GM21528 (cell line): ENCODE data around the gene ESPNL.

Source experiments
- ATAC-seq: cut with Tn5 transposase; IDR thresholded peaks from one replicate; pipeline ENCODE4 v1.9.1; 2021; ENCODE audit warnings: mild to moderate bottlenecking, moderate library complexity; ENCODE audit not compliant: unreplicated experiment, low FRiP score

The ESPNL gene

DNA sequence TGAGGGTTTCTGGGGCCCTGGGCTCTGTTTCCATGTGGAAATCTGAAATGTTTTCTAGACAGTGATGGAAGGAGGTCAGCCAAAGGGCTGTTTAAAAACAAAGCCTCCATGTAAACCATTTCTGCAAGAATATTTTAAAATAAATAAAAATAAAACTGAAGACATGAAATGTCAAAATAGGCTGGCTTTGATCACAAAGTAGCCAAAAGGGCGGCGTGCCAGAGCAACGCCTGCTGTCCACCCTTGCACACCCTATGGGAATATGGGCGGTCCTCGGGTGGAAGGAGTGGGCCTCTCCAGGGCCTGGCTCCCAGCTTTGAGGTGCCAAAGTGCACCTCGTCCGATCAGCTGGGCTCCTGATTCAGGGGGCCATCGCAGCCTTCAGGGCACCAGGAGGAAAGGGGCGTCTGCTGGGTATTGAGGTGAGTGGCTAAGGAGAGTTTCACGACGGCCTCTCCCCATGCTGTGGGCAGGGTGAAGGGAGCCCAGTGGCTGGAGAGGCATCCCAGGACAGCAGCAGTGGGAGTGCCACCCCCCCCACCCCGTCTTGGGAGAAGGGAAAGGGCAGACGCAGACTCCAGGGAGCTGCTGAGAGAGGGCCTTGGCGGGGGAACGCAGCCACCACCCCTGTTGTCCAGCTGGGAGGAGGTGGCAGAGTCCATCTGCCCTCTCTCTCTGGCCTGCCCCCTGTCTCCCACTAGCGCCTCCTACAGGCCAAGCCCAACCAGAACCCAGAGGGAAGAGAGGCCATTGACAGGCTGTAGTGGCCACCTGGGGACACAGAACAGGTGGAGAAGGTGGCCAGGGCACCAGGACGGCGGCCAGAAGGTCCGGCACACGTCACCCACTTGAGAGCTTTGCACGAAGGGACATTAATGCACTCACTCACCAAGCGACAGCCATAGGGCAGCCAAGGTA, 52.9 kb downstream of the ESPNL start:
- ATAC-seq, result no peak

DNA sequence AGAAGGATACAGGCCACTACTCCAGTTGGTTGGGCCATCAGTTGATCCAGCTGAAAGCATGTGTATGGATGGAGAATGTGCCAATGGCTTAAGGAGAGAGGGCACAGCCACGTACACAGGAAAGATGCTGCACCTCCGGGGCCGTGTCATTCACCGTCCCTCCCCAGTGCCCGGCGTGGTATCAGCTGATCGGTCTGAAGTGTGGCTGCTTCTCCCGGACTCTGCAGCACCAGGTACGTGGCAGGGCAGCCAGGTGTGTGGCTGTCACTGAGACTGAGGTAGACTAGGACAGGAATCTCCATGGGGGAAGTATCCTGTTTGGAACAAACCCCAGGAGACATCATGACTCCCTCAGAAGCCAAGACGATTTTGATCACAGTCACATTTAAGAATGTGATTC, 54.4 kb downstream of the ESPNL start:
- ATAC-seq, result no peak

DNA sequence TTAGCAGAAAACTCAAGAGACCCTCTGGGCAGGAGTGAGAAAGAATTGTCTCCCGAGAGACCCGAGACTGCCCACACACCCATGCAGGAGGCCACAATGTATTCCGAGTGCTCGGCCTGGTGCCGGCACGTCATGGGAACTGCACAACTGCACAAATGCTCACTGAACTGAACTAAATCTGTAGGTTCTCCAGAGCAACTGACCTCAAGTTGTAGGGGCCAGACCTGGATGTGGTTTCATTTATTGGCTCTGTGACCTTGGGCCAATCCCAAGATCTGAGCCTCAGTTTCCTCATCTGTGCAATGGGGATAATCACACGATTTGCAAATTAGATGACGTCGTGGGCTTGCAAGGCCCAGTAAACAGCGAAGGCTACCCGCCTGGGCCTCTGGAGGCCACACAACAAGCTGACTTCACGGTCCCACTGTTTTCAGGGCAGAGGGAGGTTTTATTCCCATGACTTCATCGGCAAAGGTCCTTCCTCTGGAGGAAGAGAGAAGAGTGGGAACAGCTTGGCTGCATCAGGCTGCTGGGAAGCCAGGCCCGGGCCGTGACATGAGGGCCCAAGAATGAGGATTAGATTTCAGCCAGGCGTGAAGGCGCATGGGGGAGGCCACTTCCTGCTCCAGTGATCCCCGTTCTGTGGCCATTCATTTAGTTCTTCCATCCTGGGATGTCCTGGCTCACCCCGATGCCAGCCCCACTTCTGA, 55.1 kb downstream of the ESPNL start:
- ATAC-seq, result no peak

DNA sequence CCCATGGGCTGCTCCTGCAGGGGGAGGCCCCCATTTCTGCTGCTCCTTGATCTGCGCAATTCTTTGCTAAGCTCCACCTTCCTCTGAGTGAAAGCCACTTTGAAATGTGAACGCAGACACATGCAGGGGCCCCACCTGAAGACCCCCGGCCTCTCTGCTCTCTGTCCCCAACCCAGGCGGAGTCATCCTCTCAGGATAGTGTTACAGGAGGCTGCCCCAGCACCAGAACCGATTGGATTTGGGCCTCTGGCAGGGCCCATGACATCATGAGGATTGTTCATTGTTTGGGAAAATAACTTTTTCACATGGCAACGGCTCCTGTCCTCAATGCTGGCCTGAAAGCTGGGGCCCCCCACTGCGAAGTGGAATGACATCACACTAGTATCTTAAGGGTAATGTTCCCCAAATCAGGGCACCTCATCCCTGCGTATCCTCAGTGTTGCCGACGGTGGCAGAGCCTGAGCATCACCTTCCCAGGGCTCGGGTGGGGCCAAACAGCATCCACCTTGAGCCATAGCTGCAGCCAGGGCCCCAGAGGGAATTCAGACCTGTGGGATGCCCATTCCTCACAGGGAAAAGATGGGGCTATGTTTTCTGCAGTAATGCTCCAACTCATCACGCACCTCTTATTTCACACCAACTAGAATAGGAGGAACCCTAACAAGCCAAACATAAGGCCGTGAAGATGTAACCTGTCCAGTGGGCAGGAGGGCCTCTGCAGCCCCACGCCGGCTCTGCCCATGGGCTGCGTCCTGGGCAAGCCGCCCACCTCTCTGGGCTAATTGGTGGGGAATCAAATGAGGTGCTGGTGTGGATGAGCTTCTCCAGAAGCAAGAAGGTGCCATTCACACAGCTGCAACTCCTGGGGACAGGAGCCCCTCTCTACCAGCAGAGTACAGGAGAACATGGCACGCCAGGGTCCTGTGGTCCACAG, 55.9 kb downstream of the ESPNL start:
- no peak for ATAC-seq

DNA sequence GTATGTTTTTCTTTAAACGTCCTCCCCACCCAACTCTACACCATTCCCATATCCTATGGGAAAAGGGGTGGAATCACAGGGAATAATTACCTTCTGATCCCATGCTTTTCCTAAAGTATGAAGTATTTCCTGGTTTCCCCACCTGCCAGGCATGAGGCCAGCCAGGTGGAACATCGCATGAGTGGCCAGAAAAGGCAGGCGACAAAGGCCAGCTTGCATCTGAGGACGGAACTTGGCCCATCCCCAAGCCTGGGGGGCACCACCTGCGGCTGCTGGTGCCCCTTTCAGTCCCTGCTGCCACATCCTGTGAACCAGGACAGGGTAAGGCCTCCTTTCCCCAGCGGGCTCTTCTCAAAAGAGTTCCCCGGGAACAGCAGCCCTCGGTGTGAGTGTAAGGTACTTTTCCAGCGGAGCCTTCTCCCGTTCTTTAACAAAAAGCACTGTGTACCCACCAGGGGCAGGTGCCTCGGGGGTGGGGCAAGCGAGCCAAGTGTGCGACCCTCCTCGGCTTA, 57.4 kb downstream of the ESPNL start:
- ATAC-seq, result no peak

DNA sequence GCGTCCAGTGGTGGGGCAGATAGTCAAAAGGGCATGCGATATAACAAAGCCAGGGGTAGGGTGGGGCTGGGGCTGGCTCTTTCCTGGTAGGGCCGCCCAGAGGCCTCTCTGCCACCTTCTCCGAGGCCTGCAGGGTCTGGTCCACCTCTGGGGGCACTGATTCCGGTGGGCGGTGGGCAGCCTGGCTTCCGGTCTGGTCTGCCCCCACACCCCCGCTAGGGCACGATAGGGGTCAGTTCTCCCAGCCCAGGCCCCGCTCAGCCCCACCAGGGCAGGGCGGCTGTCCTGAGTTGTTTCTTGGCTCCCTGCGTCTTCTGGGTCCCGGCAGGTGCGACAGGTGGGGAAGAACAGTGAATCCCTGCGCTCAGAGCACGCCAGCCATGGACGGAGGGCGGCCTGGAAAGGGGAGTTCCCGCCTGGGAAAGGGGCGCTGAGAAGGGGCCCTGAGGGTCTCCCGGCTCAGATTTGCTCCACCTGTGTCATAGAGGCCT, 57.9 kb downstream of the ESPNL start:
- ATAC-seq, result no peak

DNA sequence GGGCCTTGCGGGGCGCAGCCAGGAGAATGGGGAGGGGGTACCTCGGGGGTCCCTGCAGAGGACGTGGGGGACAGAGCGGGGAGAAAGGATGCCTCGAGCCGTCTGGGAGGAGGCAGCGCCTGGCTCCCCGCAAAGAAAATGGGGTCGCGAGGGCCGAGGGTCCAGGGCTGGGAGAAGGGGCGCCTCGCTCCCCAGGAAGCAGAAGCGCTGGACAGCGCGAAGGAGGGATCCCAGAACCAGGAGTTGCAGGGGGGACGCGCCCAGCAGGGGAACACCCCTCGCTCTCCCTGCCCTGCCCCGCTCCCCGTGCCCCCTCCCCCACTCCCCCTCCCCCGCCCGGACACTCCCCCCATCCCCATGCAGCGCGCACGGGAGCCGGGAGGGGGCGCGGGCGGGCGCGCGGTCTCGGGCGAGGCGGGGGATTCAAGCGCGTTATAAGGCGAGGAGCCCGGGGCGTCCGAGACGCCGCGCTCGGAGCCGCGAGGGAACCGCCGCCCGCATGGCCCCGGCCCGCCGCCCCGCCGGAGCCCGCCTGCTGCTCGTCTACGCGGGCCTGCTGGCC, 58.5 kb downstream of the ESPNL start, which contains the start of gene ERFE:
Gene ERFE, plus strand, starts transcription at position 462 of the 562 bp plus-strand sequence. Its CDS starts 38 bp downstream, at position 500.
- no peak for ATAC-seq

DNA sequence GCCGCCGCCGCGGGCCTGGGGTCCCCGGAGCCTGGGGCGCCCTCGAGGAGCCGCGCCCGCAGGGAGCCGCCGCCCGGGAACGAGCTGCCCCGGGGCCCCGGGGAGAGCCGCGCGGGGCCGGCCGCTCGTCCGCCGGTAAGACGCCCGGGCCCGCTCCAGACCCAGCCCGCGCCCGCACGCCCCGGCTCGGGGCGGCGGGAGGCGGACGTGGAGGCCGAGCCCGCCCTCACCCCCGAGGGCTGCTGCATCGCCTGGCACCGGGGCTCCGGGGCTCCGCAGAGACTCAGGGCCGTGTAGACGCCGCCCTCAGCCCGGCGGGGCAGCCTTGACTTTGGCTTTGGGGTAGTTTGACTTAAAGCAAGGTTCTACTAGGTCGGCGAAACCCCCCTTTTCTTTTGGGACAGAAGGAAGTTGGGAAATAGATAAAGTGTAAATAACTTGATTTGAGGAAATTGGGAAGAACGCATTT, 59.0 kb downstream of the ESPNL start:
- ATAC-seq, result no peak

DNA sequence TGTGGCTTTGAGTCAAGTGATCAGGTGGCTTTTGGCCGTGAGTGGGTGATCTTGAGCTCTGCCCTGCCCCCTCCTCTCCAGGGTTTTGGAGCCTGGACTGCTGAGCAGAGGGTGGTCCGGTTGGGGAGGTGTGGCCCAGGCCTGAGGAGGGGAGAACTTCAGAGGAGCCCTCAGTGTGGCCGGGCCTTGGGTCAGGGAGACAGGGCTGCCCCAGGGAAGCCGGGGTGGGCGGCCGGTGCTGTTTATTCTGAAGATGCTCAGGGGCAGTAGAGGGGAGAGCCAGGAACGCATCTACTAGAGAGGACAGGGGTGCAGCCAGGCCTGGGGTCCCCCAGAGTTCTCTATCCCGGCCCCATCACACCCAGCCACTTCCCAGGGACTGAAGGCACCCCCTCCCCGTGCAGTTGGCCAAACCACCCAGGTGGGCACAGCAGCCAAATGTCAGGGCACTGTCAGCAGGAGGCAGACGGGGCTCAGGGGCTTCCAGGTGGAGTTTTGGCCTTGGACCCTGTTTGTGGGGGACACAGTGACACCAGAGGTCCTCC, 59.6 kb downstream of the ESPNL start:
- ATAC-seq, result no peak

DNA sequence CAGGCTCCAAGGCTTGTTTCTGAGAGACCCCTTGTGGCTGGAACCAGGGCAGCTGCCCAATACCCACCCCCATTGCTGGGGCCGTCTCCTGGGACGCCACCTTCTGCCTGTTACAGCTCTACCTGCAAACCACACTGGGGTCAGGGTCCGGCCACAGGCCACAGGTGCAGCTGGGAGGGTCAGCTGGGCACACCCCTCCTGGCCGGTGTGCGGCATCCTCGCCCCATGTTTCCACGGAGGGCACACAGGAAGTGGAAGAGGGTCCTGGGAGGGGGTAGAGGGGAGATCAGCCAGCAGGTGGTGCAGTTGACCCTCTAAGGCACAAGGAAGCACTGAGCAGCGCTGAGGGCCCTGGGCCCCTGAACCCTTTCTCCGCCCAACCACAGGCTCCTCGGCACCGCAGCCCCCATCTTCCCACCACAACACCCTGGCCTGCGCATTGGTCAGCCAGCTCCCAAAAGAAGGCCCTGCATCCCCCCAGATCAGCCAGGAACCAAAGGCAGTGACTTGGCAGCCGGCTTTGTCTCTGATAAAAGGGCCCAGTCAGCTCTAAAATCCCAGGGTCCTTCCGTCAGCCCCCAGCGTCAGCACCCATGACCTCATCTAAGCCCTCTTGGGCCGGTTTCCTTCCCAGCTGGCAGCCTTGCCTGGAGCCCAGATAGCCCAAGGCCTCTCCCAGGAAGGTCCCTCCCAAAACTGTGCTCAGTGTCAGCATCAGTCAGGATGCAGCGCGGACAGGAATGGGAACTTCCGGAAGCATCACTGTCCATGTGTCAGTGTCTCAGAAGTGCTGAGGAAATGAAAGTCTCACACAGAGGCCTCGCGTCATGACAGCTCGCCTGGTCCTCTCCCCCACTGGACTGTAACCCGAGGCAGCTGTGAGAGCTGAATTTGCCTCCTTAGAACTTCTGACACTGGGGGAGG, 60.3 kb downstream of the ESPNL start:
- ATAC-seq, result no peak

DNA sequence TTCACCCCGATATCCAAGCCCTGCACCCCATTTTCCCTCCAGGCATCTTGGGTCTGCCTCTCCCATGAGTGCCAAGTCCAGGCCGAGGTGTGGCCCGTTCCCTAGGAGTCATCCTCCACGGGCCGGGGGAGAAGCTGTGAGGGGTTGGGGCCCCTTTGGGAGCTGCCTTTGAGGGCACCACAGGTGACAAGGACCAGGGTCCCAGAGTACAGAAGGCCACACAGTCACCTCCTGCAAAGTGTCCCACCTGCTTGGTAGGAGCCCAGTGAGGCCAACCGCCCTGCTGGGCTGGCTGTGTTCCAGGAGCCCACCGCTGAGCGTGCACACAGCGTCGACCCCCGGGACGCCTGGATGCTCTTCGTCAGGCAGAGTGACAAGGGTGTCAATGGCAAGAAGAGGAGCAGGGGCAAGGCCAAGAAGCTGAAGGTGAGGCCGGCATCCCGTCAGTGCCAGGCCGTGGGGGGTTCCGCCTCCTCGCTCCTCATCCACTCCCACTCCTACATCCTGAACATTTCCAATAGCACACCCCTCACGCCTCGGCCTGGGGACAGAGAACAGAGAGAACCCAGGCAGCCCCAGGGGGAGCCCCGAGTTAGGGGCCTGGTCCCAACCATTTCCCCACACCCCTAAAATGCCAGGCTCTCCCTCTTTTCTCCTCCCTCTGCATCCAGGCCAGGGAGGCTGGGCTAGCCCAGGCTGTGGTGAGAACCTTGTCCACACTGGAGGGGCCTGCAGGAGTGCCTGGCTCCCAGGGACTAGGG, 61.3 kb downstream of the ESPNL start:
- no peak for ATAC-seq

DNA sequence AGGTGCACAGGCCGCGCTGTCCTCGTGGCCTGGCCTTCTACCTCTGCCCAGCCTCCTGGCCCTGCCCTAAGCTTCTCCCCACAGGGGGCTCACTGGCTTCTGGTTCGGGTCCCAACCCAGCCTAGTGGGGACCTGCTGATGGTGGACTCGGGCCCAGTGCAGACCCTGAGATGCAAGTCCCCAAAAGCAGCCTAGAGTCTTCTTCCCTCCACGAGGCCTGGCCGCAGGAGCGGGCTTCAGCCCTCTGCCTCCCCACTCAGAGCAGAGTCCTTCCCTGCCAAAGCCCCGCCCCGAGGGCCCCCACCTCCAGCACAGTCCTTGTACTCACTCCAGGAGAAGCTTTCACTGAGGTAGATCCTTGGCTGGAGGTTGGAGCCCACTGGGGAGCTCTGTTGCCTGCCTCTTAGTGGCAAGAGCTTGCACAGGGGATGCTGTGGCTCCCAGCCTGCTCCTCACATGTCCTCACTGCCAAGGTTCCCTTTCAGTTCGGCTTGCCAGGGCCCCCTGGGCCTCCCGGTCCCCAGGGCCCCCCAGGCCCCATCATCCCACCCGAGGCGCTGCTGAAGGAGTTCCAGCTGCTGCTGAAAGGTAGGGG, 62.2 kb downstream of the ESPNL start:
- ATAC-seq, result no peak

DNA sequence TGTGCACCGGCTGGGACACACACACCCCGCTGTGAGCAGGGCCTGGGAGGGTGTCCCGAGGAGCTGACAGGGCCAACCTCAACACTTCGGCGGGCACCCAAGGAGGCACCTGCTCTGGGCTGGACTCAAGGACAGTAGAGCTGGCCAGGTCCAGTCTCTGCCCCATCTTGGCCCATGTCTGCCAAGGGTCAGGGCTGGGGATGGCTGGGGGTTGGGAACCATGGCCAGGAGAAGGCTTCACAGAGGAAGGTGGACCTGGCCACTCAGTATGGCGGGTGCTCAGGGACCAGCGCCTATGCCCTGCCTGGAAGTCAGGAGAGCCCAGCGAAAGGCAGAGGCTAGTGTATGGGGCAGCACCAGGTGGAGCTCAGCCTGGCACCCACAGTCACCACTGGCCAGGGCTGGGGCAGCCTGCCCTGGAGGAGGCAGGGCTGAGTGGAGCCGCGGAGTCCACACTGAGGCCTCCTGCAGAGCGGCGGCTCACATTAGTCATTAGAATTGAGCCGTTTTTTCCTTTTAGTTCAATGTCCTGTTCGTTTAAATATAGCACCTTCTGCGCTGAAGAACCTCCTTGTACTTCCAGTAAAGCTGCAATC, 62.8 kb downstream of the ESPNL start:
- ATAC-seq, result no peak

DNA sequence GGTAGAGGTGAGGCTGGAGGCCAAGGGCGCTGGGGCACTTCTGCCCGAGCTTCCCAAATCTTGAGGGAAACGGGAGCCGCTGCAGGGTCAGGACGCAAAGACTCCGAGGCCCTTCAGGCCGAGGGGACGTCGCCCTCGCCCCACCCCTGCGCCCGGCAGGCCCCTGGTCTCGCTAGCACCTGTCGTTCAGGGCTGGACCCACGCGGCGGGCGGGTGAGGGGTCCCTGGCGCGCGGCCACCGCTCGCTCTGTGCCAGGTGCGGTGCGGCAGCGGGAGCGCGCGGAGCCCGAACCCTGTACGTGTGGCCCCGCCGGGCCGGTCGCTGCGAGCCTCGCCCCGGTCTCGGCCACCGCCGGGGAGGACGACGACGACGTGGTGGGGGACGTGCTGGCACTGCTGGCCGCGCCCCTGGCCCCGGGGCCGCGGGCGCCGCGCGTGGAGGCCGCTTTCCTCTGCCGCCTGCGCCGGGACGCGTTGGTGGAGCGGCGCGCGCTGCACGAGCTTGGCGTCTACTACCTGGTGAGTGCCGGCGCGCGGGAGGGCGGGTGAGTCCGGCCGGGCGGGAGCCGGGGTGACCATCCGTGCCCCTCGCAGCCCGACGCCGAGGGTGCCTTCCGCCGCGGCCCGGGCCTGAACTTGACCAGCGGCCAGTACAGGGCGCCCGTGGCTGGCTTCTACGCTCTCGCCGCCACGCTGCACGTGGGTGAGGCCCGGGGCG, 63.5 kb downstream of the ESPNL start:
- no peak for ATAC-seq

DNA sequence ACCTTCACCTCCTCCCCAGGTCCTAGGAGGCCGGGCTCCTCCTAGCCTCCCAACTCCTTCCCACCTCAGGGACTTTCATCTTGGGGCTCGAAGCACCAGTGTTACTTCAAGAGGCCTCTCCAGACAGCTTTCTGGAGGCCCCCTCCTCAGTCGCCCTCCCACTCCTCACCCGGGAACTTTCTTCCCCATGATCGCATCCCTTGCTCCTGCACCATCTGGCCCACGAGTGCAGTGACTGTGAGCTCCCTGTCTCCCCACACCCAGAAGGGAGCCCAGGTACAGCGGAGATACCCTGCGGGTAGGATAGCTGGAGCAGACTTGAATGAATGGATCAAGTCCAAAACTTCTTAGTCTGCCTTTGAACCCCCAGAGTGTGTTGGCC, 64.8 kb downstream of the ESPNL start:
- ATAC-seq, result no peak

DNA sequence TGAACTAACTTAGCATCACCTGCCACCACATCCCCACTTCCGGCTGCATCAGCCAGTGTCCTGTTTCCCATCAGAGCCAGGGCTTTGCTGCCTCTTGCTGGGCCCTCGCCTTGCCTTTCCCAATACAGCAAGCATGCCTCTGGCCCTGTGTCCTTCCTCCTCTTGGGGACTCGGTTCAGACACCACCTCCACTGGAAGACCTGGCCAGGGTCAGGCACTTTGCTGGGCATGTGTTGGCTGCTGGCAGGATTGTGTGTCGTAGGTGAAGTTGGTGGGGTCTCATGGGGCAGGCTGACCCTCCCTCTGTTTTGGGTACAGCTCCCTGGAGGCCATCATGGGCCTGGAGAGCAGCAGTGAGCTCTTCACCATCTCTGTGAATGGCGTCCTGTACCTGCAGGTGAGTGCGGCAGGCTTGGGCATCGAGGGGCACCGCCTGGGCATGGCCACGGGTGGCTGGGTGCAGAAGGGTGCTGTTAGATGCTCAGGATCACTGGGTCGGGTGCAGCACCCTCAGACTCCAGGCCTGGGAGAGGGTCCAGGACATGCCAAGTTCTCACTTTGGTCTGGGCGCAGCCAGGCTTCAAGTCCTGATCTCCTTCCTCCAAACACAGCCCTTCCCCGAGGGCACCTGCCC, 65.3 kb downstream of the ESPNL start:
- ATAC-seq, result no peak
